ENCODE measurements around the gene CDSN.

GRCh38 chr6:31168606-31169005 is 48.4 kb upstream of the CDSN start:
- TF ChIP-seq CTCF (IDR thresholded peaks at IDR 0.05) (no peak), EZH2 (IDR thresholded peaks at IDR 0.05; ENCODE audit: borderline replicate concordance, insufficient read depth, low read depth, low read length, poor library complexity, severe bottlenecking) (no peak)
